ENCODE data around the gene CSGALNACT2.

CSGALNACT2 gene

DNA sequence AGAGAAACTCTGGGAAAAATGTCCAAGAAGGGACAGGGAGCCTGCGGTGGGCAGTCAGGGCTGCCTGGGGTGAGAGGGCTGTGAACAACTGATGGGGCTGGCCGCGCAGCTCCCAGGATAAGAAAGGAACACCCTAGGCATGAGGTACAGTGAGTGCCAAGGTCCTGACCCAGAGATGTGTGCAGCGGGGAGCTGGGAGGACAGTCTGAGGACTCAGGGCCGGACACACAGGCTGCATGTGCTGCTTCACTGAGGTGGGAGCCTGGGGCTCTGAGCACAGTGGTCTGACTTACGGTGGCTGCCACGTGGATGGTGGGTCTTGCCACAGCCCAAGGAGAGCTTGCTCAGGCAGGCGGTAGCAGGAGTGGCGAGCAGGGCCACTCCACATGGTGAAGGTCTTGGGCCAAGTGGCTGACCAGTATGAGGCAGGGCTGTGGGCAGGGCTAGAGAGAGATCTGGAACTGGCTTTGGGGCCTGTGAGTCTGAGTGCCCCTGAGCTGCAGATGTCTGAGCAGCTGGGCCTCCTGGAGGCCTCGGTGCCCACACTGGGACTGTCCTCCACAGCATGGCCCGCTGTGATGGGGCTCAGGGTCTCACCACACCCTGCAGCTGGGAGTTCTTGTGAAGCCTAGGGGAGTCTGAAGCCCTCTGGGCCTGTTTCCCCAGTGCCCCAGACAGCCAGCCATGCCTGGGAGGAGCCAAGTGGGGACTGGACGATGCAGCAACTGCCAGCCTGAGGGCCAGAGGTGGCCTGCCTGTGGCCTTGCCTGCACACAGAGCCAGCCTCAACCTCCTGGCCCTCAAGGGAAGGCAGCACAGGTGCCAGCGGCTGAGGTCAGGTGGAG is 68.4 kb downstream of the CSGALNACT2 start:
- no peak overlapping the region for H3K4me3 ChIP-seq (ENCODE audit: low read length)
- TF ChIP-seq, protein P1, sequence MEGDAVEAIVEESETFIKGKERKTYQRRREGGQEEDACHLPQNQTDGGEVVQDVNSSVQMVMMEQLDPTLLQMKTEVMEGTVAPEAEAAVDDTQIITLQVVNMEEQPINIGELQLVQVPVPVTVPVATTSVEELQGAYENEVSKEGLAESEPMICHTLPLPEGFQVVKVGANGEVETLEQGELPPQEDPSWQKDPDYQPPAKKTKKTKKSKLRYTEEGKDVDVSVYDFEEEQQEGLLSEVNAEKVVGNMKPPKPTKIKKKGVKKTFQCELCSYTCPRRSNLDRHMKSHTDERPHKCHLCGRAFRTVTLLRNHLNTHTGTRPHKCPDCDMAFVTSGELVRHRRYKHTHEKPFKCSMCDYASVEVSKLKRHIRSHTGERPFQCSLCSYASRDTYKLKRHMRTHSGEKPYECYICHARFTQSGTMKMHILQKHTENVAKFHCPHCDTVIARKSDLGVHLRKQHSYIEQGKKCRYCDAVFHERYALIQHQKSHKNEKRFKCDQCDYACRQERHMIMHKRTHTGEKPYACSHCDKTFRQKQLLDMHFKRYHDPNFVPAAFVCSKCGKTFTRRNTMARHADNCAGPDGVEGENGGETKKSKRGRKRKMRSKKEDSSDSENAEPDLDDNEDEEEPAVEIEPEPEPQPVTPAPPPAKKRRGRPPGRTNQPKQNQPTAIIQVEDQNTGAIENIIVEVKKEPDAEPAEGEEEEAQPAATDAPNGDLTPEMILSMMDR (conservative IDR thresholded peaks at IDR 0.05; ENCODE audit: low read depth, low read length), result no peak
- no peak for DNase-seq (ENCODE audit: low read depth)

DNA sequence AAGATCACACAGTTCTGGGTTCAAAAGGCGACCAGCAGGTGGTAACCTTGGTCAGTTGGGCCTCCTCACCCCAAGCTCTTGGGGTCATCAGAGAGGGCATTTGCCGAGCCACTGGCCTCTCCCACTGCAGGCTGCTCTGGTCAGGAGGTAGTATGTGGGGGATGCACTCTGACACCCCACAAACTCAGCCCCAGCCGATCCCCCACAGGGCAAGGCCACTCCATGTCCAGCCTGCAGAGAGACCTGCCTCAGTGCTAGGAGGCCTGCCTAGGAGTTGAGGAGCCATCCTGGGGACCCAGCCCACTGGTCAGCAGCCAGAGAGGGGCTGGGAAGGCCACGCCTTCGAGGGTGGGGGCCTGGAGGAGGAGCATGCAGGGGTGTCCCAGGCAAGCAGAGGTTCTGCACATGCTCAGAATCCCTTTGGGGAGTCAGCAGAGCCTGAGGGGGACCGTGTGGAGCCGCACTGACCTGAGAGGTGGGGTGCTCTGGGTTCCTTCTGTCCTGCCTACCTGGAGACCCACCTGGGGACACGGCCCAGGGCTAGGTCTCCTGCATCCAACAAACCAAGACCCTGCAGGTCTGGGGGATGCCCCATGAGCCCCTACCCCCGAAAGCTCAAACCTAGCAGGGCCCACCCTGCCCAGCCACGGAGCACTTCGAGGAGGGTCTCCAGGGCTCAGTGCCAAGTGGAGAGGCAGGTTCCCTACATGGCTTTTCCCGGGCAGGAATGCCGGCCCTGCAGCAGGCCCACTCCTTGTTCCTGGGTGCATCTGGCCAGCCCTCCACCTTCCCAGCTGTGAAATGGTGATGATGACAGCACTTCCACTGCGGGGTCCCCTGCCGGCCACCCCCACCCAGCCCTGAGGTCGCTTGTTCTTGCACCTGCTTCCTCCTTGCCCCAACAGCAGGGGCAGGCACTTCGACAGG is 70.2 kb downstream of the CSGALNACT2 start:
- TF ChIP-seq, protein P1 (conservative IDR thresholded peaks at IDR 0.05; ENCODE audit: low read depth, low read length), result no peak
- no peak overlapping the region for H3K4me3 ChIP-seq (ENCODE audit: low read length)
- no peak for DNase-seq (ENCODE audit: low read depth)

DNA sequence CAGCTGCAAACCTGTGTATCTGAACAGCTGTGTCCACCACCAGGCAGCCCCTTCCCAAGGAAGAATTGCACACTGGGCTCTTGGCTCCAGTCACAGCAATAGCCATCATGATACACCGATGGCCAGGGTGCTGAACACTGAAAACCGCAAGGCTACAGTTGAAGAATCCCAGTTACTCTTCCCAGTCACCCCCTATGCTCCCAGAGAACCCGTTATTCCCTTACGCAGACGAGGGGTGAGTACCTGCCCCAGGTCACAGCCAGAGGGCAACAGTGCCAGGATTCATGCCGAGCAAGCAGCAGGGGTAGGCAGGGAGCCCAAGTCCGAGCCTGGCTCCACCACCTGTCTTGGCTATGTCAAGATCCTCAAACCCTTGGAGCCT is 70.8 kb downstream of the CSGALNACT2 start:
- DNase-seq (ENCODE audit: low read depth), result no peak
- TF ChIP-seq, protein P1 (conservative IDR thresholded peaks at IDR 0.05; ENCODE audit: low read depth, low read length), result no peak
- H3K4me3 ChIP-seq (ENCODE audit: low read length), result no peak overlapping the region

DNA sequence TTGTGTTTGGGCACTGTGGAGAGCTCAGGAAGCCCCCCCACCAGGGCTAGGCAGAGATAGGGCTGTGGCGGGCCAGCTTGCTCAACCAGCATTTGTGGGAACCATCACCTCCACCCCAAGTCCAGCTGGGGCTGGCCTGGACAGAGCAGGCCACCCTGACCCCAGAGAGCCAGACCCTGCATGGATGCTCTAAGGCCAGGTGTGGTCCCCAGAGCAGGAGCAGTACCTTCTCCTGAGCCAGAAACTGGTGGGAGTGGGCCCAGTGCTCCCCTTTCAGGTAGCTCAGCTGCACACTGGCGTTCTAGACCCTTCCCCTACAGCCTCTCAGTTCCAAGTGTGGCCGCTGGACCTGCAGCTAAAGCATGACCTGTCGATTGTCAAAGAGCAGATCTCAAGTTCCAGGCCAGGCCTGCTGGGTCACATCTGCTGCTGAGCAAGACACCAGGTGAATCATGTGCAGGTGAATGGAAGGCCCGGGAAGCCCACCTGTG is 71.5 kb downstream of the CSGALNACT2 start:
- no peak for DNase-seq (ENCODE audit: low read depth)
- TF ChIP-seq, protein P1 (conservative IDR thresholded peaks at IDR 0.05; ENCODE audit: low read depth, low read length), result no peak
- H3K4me3 ChIP-seq (ENCODE audit: low read length), result no peak overlapping the region

DNA sequence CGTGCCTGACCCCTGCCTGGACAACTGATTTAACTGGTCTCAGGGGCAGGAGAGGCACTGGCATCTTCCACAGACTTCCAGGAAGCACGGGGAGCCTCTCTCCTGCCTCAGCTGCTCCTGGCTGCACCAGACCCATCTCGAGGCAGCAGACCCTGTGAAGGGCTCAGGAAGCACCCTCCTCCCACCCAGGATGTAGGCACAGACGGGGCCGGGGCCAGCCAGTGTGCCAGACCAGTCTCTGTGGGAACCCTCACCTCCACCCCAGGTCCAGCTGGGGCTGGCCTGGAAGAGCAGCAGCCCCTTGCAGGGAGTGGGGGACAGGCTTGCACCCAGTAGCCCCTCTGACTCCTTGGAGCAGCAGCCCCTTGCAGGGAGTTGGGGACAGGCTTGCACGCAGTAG is 72.3 kb downstream of the CSGALNACT2 start:
- TF ChIP-seq, protein P1 (conservative IDR thresholded peaks at IDR 0.05; ENCODE audit: low read depth, low read length), result no peak
- H3K4me3 ChIP-seq (ENCODE audit: low read length), result no peak overlapping the region
- DNase-seq (ENCODE audit: low read depth), result no peak

DNA sequence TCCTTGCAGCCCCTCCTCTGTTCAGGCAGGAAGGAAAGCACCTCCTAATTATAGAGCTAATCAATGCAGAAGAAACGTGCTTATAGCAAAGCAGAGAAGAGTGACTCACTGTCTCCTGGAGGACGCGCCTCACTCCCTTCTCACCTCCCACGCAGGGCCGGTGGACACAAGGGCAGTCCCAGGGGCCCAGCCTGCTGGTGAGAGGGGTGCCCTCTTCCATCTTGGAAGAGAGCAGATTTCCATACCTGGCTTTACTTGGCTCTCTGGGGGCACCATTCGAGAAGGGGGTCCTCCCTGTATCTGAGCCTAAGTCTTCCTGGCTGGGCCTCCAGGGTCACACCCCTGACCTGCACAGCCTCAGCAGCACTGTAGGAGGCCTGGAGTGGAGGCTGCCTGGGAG is 72.8 kb downstream of the CSGALNACT2 start:
- H3K4me3 ChIP-seq (ENCODE audit: low read length), result no peak overlapping the region
- TF ChIP-seq, protein P1 (conservative IDR thresholded peaks at IDR 0.05; ENCODE audit: low read depth, low read length), result no peak
- DNase-seq (ENCODE audit: low read depth), result no peak

Measured in retinal pigment epithelial cell (primary cell).